Endodermal cell (in vitro differentiated cells): ENCODE results near the gene AP3D1. TPM values are rescaled to one million over a fixed set of nuclear protein-coding genes. Genes with fewer than 3 reads are reported as not detected.

ENCODE experiments used
- DNase-seq: peaks from one replicate; pipeline ENCODE4 v3.0.0-alpha.2; 2017
- H3K27ac ChIP-seq: 2 replicates; pipeline ENCODE4 v1.5.1; 2013; ENCODE audit warnings: mild to moderate bottlenecking, low read depth, low read length, moderate library complexity
- H3K27me3 ChIP-seq: 2 replicates; pipeline ENCODE4 v1.6.1; 2013; ENCODE audit warnings: mild to moderate bottlenecking, low read length, moderate library complexity; ENCODE audit not compliant: insufficient read depth, control insufficient read depth, poor library complexity, severe bottlenecking
- H3K36me3 ChIP-seq: 2 replicates; pipeline ENCODE4 v1.7.0; 2013; ENCODE audit warnings: mild to moderate bottlenecking, low read length, moderate library complexity; ENCODE audit not compliant: control insufficient read depth, insufficient read depth
- H3K4me1 ChIP-seq: one replicate; pipeline ENCODE4 v1.7.0; 2013; ENCODE audit warnings: low read length; ENCODE audit not compliant: control insufficient read depth, insufficient read depth
- H3K4me3 ChIP-seq: 2 replicates; pipeline ENCODE4 v1.5.1; 2013; ENCODE audit warnings: mild to moderate bottlenecking, low read length, moderate library complexity
- H3K9ac ChIP-seq: 2 replicates; pipeline ENCODE4 v1.6.1; 2013; ENCODE audit warnings: mild to moderate bottlenecking, low read length, moderate library complexity; ENCODE audit not compliant: poor library complexity, severe bottlenecking; ENCODE audit errors: extremely low read depth
- H3K9me3 ChIP-seq: 2 replicates; pipeline ENCODE4 v1.6.1; 2013; ENCODE audit warnings: mild to moderate bottlenecking, low read length, moderate library complexity; ENCODE audit not compliant: control insufficient read depth
- H3K27ac Mint-ChIP-seq: 2 replicates; pipeline ENCODE4 v1.8.0; 2020; ENCODE audit warnings: mixed read lengths
- H3K27me3 Mint-ChIP-seq: 2 replicates; pipeline ENCODE4 v1.8.0; 2021; ENCODE audit warnings: mild to moderate bottlenecking, mixed read lengths; ENCODE audit not compliant: insufficient read depth
- H3K36me3 Mint-ChIP-seq: 2 replicates; pipeline ENCODE4 v1.8.0; 2020; ENCODE audit warnings: low read depth, mixed read lengths
- H3K4me1 Mint-ChIP-seq: 2 replicates; pipeline ENCODE4 v1.8.0; 2020; ENCODE audit warnings: mixed read lengths
- H3K4me3 Mint-ChIP-seq: 2 replicates; pipeline ENCODE4 v1.8.0; 2020; ENCODE audit warnings: mild to moderate bottlenecking, moderate library complexity, mixed read lengths
- H3K9me3 Mint-ChIP-seq: 2 replicates; pipeline ENCODE4 v1.8.0; 2020; ENCODE audit warnings: mild to moderate bottlenecking, mixed read lengths
- WGBS, 2 experiments: methylation state at CpG; one replicate each; pipeline versions ENCODE4 v1.1.5 to v1.1.7; 2013; ENCODE audit warnings: missing lambda C conversion rate in 2 of 2, mixed read lengths in 1 of 2; ENCODE audit not compliant: insufficient coverage in 1 of 2, insufficient read length in 1 of 2; 5-methylcytosine and 5-hydroxymethylcytosine counted together
- total RNA-seq, 2 donors: library from RNA; stranded (reverse); fragmentation: NEBNext Ultra II Directional in 1 of 2; extraction: Animal tissue kit (Norgen Biotek cat#: 25700) in 1 of 2; gene quantifications; 2 replicates in 1 of 2; 3 replicates in 1 of 2; pipeline ENCODE4 v1.2.1, GENCODE V29; 2021
- TF ChIP-seq, protein P1 (sequence below): fragments of 200-600 bp; sonication (generic); conservative IDR thresholded peaks from 2 replicates; pipeline ENCODE4 v1.5.0; 2021; ENCODE audit warnings: antibody characterized with exemption, mild to moderate bottlenecking

Gene AP3D1
- total RNA-seq, 2 donors from 2014 or later: 162 to 181 TPM

DNA sequence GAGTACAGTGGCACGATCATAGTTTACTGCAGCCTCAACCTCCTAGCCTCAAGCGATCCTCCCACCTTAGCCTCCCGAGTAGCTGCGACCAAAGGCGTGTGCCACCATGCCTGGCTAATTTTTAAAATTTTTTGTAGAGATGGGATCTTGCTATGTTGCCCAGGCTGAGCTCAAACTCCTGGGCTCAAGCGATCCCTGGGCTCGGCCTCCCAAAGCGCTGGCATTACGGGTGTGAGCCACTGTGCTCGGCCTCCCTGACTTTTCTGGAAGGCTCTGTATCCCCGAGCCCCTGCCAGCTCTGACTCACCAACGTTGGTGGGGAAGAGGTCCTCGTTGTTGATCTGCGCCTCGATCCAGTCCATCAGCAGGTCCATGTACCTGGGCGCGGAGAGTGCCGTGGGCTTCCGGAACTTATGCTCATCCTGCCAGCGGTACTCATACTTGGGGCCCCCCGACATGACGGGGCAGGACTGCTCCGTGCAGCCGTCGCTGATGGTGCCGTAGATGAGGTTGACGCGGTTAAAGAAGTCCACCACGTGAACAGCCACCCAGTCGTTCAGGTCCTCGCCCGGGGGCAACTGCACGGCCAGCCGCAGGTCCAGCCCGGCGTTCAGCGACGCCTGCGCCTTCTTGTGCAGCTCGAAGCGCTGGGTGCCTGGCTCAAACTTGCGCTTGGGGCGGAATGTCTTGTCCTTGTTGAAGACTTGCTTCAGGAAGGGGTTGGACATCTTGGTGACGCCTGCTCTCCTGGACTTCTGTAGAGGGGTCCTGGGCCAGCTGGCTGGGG is 73.3 kb downstream of the AP3D1 start:
- no peak overlapping the region for H3K4me3 Mint-ChIP-seq
- no peak for DNase-seq
- no peaks in the 10 kb centered on the region for H3K4me1 Mint-ChIP-seq
- H3K9ac ChIP-seq: no peak overlapping the region
- H3K9me3 ChIP-seq: no peaks in the 10 kb centered on the region
- no peak overlapping the region for H3K4me3 ChIP-seq
- peaks cover 41% of the 10 kb centered on the region for H3K36me3 Mint-ChIP-seq
- H3K36me3 ChIP-seq: peaks cover 37% of the 10 kb centered on the region
- no peak overlapping the region for H3K27ac ChIP-seq
- H3K27me3 ChIP-seq: no peaks in the 10 kb centered on the region
- H3K27ac Mint-ChIP-seq: no peak overlapping the region
- WGBS, 2 experiments: 96% methylated on average over 30 to 44 of the region's 44 CpGs
- no peaks in the 10 kb centered on the region for H3K9me3 Mint-ChIP-seq
- TF ChIP-seq, protein P1, sequence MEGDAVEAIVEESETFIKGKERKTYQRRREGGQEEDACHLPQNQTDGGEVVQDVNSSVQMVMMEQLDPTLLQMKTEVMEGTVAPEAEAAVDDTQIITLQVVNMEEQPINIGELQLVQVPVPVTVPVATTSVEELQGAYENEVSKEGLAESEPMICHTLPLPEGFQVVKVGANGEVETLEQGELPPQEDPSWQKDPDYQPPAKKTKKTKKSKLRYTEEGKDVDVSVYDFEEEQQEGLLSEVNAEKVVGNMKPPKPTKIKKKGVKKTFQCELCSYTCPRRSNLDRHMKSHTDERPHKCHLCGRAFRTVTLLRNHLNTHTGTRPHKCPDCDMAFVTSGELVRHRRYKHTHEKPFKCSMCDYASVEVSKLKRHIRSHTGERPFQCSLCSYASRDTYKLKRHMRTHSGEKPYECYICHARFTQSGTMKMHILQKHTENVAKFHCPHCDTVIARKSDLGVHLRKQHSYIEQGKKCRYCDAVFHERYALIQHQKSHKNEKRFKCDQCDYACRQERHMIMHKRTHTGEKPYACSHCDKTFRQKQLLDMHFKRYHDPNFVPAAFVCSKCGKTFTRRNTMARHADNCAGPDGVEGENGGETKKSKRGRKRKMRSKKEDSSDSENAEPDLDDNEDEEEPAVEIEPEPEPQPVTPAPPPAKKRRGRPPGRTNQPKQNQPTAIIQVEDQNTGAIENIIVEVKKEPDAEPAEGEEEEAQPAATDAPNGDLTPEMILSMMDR: no peak
- H3K27me3 Mint-ChIP-seq: no peaks in the 10 kb centered on the region
- H3K4me1 ChIP-seq: no peaks in the 10 kb centered on the region

DNA sequence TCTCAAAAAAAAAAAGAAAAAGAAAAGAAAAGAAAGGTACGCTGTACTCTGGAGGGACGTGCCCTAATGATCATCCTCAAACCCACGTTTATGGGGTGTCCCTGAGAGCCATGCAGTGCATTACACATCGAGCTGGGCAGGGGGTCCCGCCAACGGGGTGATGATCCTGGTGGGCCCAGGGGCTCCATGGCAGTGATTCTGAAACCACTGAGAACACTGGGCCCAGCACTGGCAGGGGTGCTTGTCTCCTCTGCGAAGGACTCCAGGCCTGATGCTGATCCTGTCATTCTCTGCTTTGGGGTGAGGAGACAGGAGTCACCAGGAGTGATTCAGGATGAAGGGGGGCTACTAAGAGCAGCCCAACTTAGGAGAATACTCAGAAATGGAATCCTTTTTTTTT is 74.0 kb downstream of the AP3D1 start:
- H3K36me3 ChIP-seq: peaks cover 41% of the 10 kb centered on the region
- H3K4me3 Mint-ChIP-seq: no peak overlapping the region
- DNase-seq: no peak
- no peak overlapping the region for H3K27ac Mint-ChIP-seq
- 96 to 98% methylated on average over 6 to 7 of the region's 7 CpGs for WGBS, 2 experiments
- no peaks in the 10 kb centered on the region for H3K9me3 ChIP-seq
- no peak overlapping the region for H3K9ac ChIP-seq
- H3K4me3 ChIP-seq: no peak overlapping the region
- H3K27me3 ChIP-seq: no peaks in the 10 kb centered on the region
- no peaks in the 10 kb centered on the region for H3K27me3 Mint-ChIP-seq
- H3K27ac ChIP-seq: no peak overlapping the region
- no peaks in the 10 kb centered on the region for H3K4me1 Mint-ChIP-seq
- TF ChIP-seq, protein P1: no peak
- no peaks in the 10 kb centered on the region for H3K4me1 ChIP-seq
- H3K9me3 Mint-ChIP-seq: no peaks in the 10 kb centered on the region
- H3K36me3 Mint-ChIP-seq: peaks cover 46% of the 10 kb centered on the region

DNA sequence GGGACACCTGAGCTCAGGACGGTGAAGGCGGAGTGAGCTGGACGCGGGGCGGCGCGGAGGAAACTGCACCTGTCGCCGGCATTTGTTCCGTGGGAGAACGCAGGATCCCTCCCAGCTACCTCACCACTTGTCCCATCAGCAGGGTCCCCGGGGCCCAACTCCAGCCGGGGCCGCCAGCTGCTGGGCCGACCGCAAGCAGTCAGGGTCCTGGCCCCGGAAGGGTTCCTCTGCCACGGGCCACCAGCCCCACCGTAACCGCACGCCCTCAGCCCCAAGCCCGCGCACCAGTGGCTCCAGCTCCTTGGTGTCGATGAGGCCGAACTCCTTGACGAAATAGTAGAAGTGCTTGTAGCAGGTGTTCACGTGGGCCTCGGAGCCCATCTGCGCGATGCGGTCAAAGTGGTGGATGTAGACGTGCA is 74.8 kb downstream of the AP3D1 start:
- H3K4me3 Mint-ChIP-seq: no peak overlapping the region
- DNase-seq: no peak
- H3K9me3 ChIP-seq: no peaks in the 10 kb centered on the region
- no peaks in the 10 kb centered on the region for H3K27me3 ChIP-seq
- H3K27ac ChIP-seq: no peak overlapping the region
- H3K27me3 Mint-ChIP-seq: no peaks in the 10 kb centered on the region
- H3K4me3 ChIP-seq: no peak overlapping the region
- no peak overlapping the region for H3K9ac ChIP-seq
- peaks cover 40% of the 10 kb centered on the region for H3K36me3 ChIP-seq
- 96 to 97% methylated on average over 31 to 32 of the region's 32 CpGs for WGBS, 2 experiments
- no peak overlapping the region for H3K27ac Mint-ChIP-seq
- H3K36me3 Mint-ChIP-seq: peaks cover 53% of the 10 kb centered on the region
- no peaks in the 10 kb centered on the region for H3K4me1 Mint-ChIP-seq
- no peaks in the 10 kb centered on the region for H3K4me1 ChIP-seq
- TF ChIP-seq, protein P1: no peak
- no peaks in the 10 kb centered on the region for H3K9me3 Mint-ChIP-seq
